Limb (tissue), 2 donors: ENCODE results near the gene TIMELESS.
"Not testable (repeated sequence)": the region's sequence is repeated elsewhere in the genome, so short reads cannot be mapped to it uniquely, and the experiment has no call there.

ENCODE experiments used
- DNase-seq, 2 donors: peaks; one replicate each; pipeline ENCODE4 v3.0.0-alpha.2; 2016; ENCODE audit errors: extremely low spot score in 2 of 2

The TIMELESS gene

GRCh38 chr12:56404227-56404626 is 45.0 kb downstream of the TIMELESS start:
- DNase-seq: not testable (repeated sequence)

DNA sequence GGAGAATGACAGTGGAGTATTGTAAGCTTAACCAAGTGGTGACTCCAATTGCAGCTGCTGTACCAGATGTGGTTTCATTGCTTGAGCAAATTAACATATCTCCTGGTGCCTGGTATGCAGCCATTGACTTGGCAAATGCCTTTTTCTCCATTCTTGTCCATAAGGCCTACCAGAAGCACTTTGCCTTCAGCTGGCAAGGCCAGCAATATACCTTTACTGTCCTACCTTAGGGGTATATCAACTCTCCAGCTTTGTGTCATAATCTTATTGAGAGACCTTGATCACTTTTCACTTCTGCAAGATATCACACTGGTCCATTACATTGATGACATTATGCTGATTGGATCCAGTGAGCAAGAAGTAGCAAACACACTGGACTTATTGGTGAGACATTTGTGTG is 47.6 kb downstream of the TIMELESS start:
- not testable (repeated sequence) for DNase-seq

GRCh38 chr12:56401125-56401524 is 48.1 kb downstream of the TIMELESS start:
- not testable (repeated sequence) for DNase-seq

- not testable (repeated sequence) for DNase-seq
Observed at GRCh38 chr12:56399466-56399865, 49.8 kb downstream of the TIMELESS start.

- no peak for DNase-seq
Observed at GRCh38 chr12:56398324-56398723, 50.9 kb downstream of the TIMELESS start.

DNA sequence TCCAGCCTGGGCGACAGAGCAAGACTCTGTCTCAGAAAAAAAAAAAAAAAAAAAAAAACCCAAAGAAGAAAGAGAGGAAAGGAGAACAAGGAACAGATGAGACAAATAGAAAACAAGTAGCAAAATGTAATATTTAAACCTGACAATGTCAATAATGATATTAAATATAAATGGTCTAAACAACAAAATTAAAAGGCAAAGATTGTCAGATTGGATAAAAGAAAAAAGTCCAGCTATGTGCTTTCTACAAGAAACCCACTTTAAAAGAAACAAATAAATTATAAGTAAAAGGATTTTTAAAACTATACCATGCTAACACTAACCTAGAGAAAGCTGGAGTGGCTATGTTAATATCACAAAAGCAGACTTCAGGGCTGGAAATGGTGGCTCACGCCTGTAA is 56.9 kb downstream of the TIMELESS start:
- no peak for DNase-seq

- DNase-seq: no peak
Observed at GRCh38 chr12:56391721-56392120, 57.5 kb downstream of the TIMELESS start.

- no peak for DNase-seq
Observed at GRCh38 chr12:56389412-56389811, 59.8 kb downstream of the TIMELESS start.

- DNase-seq: no peak
Observed at GRCh38 chr12:56387152-56387736, 62.0 kb downstream of the TIMELESS start.

- no peak for DNase-seq
Observed at GRCh38 chr12:56385873-56386272, 63.4 kb downstream of the TIMELESS start.

GRCh38 chr12:56382611-56383010 is 66.6 kb downstream of the TIMELESS start:
- DNase-seq: no peak

GRCh38 chr12:56377989-56378316 is 71.3 kb downstream of the TIMELESS start:
- no peak for DNase-seq

- no peak for DNase-seq
Observed at GRCh38 chr12:56377310-56377988, 71.8 kb downstream of the TIMELESS start.

- DNase-seq: no peak
Observed at GRCh38 chr12:56375598-56376434, 73.4 kb downstream of the TIMELESS start.

DNA sequence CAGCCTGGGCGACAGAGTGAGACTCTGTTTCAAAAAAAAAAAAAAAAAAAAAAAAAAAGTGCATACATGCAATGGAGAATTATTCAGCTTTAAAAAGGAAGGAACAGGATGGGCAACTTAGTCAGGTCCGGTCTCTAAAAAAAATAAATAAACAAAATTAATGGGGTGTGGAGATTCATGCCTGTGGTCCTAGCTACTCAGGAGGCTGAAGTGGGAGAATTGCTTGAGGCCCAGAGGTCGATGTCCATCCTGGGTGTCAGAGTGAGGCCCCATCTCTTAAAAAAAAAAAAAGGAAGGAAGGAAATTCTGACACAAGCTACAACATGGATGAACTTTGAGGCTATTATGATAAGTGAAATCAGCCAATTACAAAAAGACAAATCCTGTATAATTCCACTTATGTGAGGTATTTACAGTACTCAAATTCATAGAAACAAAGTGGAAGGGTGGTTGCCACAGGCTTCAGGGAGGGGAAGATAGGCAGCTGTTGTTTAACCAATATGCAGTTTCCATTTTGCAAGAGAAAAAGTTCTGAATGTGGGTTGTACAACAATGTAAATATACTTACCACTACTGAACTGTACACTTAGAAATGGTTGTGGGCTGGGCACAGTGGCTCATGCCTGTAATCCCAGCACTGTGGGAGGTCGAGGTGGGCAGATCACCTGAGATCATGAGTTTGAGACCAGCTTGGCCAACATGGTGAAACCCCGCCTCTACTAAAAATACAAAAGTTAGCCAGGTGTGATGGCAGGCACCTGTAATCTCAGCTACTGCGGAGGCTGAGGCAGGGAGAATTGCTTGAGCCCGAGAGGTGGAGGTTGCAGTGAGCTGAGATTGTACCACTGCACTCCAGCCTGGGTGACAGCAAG is 74.3 kb downstream of the TIMELESS start:
- no peak for DNase-seq

DNA sequence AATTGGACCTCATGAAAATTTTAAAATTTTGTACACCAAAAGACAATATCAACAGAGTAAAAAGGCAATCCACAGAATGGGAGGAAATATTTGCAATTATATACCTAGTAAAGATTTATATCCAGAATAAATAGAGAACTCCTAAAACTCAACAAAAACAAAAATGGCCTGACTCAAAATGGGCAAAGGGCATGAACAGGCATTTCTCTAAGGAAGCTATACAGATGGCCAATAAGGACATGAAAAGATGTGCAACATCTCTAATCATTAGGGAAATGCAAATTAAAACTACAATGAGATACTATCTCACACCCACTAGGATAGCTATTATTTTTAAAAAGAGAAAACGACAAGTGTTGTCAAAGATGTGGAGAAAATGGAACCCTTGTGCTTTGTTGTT is 75.7 kb downstream of the TIMELESS start:
- no peak for DNase-seq

- no peak for DNase-seq
Observed at GRCh38 chr12:56366948-56367347, 82.3 kb downstream of the TIMELESS start.
